ENCODE measurements around the gene NFIC. TPM values are rescaled to one million over a fixed set of nuclear protein-coding genes. Genes with fewer than 3 reads are reported as not detected.

The NFIC gene
- total and polyA plus RNA-seq, 2 donors from 2014 or later = 20.3 to 173 TPM

DNA sequence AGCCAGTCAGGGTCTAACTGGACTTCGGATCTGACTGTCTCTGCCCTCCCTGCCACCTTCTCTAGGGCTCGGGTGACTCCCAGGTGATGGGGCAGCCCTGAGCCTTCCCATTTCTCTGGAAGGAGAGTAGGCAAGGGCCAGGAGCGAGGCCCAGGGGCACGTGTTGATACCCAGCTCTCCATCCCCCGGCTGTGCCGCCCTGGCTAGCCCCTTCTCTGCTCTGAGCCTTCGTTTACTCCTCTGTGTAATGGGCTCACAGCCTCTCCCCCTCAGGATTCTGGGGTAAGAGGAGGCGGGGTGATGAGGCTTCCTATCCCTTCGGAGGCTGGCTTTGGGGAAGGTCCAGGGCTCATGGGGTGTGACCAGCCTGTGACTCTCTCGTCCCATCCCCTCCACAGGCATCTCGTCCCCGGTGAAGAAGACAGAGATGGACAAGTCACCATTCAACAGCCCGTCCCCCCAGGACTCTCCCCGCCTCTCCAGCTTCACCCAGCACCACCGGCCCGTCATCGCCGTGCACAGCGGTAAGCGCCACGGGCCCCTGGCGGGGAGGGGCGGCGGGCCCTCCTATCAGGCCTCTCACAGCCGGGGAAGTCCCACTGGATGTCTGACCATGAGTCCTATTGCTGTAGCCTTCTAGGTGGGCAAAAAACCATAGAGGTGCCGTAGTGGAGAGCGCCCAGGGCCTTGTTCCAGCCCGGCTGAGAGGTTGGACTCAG lies 82.4 kb downstream of the NFIC start:
- Histone ChIP-seq H3K9me3 (ENCODE audit: control insufficient read depth in 2 of 3, insufficient read depth in 1 of 3, low read length in 3 of 3) (no peaks in the 10 kb centered on the region), H3K36me3 (ENCODE audit: control insufficient read depth in 2 of 3, insufficient read depth in 3 of 3, low read length in 3 of 3) (peaks cover 4 to 30% (median 18%) of the 10 kb centered on the region in 3 donors), H3K4me1 (ENCODE audit: control insufficient read depth in 2 of 3, insufficient read depth in 2 of 3, low read depth in 1 of 3, low read length in 3 of 3) (peaks cover 0 to 13% (median 4%) of the 10 kb centered on the region in 3 donors), H3K9ac (ENCODE audit: low read length in 3 of 3) (no peak overlapping the region), H3K4me3 (ENCODE audit: low read length in 3 of 3) (no peak overlapping the region), H3K27me3 (ENCODE audit: control insufficient read depth, insufficient read depth, low read length) (no peaks in the 10 kb centered on the region), H3K27ac (ENCODE audit: low read depth in 2 of 2, low read length in 2 of 2) (peak overlapping the region in 1 of 2 donors; percentile 41)
- DNase-seq = no peak
- no peak for TF ChIP-seq CTCF (IDR thresholded peaks at IDR 0.05; ENCODE audit: borderline replicate concordance, extremely low read depth, insufficient read depth)
- intact Hi-C loops (cut with DNase I) = no loop called here
- FAIRE-seq = no peak

- DNase-seq (peak in 4 of 5 donors; percentile 67 to 92 (median 75)), FAIRE-seq (peak; percentile 81)
- no peak for TF ChIP-seq CTCF (IDR thresholded peaks at IDR 0.05; ENCODE audit: borderline replicate concordance, extremely low read depth, insufficient read depth)
- Histone ChIP-seq H3K4me1 (ENCODE audit: control insufficient read depth in 2 of 3, insufficient read depth in 2 of 3, low read depth in 1 of 3, low read length in 3 of 3) (peaks cover 0 to 4% (median 0%) of the 10 kb centered on the region in 3 donors), H3K9me3 (ENCODE audit: control insufficient read depth in 2 of 3, insufficient read depth in 1 of 3, low read length in 3 of 3) (no peaks in the 10 kb centered on the region), H3K27ac (ENCODE audit: low read depth in 2 of 2, low read length in 2 of 2) (peak overlapping the region; percentile 77 to 86), H3K36me3 (ENCODE audit: control insufficient read depth in 2 of 3, insufficient read depth in 3 of 3, low read length in 3 of 3) (peaks cover 2 to 34% (median 19%) of the 10 kb centered on the region in 3 donors), H3K27me3 (ENCODE audit: control insufficient read depth, insufficient read depth, low read length) (no peaks in the 10 kb centered on the region), H3K4me3 (ENCODE audit: low read length in 3 of 3) (no peak overlapping the region), H3K9ac (ENCODE audit: low read length in 3 of 3) (no peak overlapping the region)
- intact Hi-C loops (cut with DNase I) = no loop called here
Observed at GRCh38 chr19:3450796-3451411, 84.5 kb downstream of the NFIC start.

GRCh38 chr19:3451451-3451866 lies 85.1 kb downstream of the NFIC start:
- Histone ChIP-seq H3K4me3 (ENCODE audit: low read length in 3 of 3) (no peak overlapping the region), H3K9ac (ENCODE audit: low read length in 3 of 3) (no peak overlapping the region), H3K36me3 (ENCODE audit: control insufficient read depth in 2 of 3, insufficient read depth in 3 of 3, low read length in 3 of 3) (peaks cover 2 to 29% (median 17%) of the 10 kb centered on the region in 3 donors), H3K27me3 (ENCODE audit: control insufficient read depth, insufficient read depth, low read length) (no peaks in the 10 kb centered on the region), H3K9me3 (ENCODE audit: control insufficient read depth in 2 of 3, insufficient read depth in 1 of 3, low read length in 3 of 3) (no peaks in the 10 kb centered on the region), H3K27ac (ENCODE audit: low read depth in 2 of 2, low read length in 2 of 2) (peak overlapping the region; percentile 70 to 71), H3K4me1 (ENCODE audit: control insufficient read depth in 2 of 3, insufficient read depth in 2 of 3, low read depth in 1 of 3, low read length in 3 of 3) (peaks cover 0 to 4% (median 0%) of the 10 kb centered on the region in 3 donors)
- no peak for FAIRE-seq
- TF ChIP-seq CTCF (IDR thresholded peaks at IDR 0.05; ENCODE audit: borderline replicate concordance, extremely low read depth, insufficient read depth) = no peak
- no peak for DNase-seq
- intact Hi-C loops (cut with DNase I) = no loop called here

Measured in kidney (tissue), 14 donors.